PC-3 (cell line): ENCODE data around the gene UBR4.

Source experiments
- CTCF ChIP-seq: fragments of 300-600 bp; sonication (generic); conservative IDR thresholded peaks from 2 replicates; pipeline ENCODE4 v1.5.1; 2017; ENCODE audit warnings: antibody characterized with exemption, low read depth, mild to moderate bottlenecking, low read length
- EZH2 ChIP-seq: fragments of 300-600 bp; sonication (generic); IDR thresholded peaks from one replicate; pipeline ENCODE4 v1.6.1; 2017; ENCODE audit warnings: antibody characterized with exemption, mild to moderate bottlenecking, low read length; ENCODE audit not compliant: unreplicated experiment

- TF ChIP-seq CTCF (no peak), EZH2 (no peak)
These were observed 13.7 kb downstream of the UBR4 start for GRCh38 chr1:19196331-19196730.
